SU-DHL-6 (cell line): ENCODE data around the gene COL15A1.

ENCODE experiments used
- H2AFZ ChIP-seq: fragments of 200-600 bp; sonication (generic); 2 replicates; pipeline ENCODE4 v1.6.1; 2014; ENCODE audit warnings: low read depth, mild to moderate bottlenecking, moderate library complexity, mixed read lengths, antibody characterized with exemption, low read length; ENCODE audit not compliant: severe bottlenecking
- H3F3A ChIP-seq: fragments of 200-600 bp; shearing (Covaris generic); 2 replicates; pipeline ENCODE4 v1.6.0; 2016; ENCODE audit warnings: antibody characterized with exemption, mild to moderate bottlenecking; ENCODE audit not compliant: insufficient read depth
- H3K27ac ChIP-seq: fragments of 200-600 bp; sonication (generic); 2 replicates; pipeline ENCODE4 v1.5.1; 2016; ENCODE audit warnings: low read depth, mild to moderate bottlenecking, low read length, moderate library complexity, mixed read lengths
- H3K27me3 ChIP-seq: fragments of 200-600 bp; sonication (generic), shearing (Covaris generic); 2 replicates; pipeline ENCODE4 v1.6.0; 2014; ENCODE audit warnings: mild to moderate bottlenecking, low read length
- H3K36me3 ChIP-seq: fragments of 200-600 bp; sonication (generic); 2 replicates; pipeline ENCODE4 v1.6.1; 2014; ENCODE audit warnings: mild to moderate bottlenecking, low read length, mixed read lengths
- H3K4me2 ChIP-seq: fragments of 300-600, 200-600 bp; shearing (Covaris generic), sonication (generic); 2 replicates; pipeline ENCODE4 v1.6.0; 2014; ENCODE audit warnings: low read length, low read depth, mild to moderate bottlenecking; ENCODE audit not compliant: poor library complexity, severe bottlenecking
- H3K4me3 ChIP-seq: fragments of 200-600 bp; sonication (generic); 2 replicates; pipeline ENCODE4 v1.5.1; 2014; ENCODE audit warnings: antibody characterized with exemption, low read length, mild to moderate bottlenecking, mixed read lengths; ENCODE audit not compliant: insufficient read depth, poor library complexity, severe bottlenecking
- H3K79me2 ChIP-seq: fragments of 200-600 bp; sonication (generic); 2 replicates; pipeline ENCODE4 v1.6.1; 2014; ENCODE audit warnings: mild to moderate bottlenecking, low read length, moderate library complexity; ENCODE audit not compliant: insufficient read depth
- H3K9ac ChIP-seq: fragments of 200-600 bp; sonication (generic); 2 replicates; pipeline ENCODE4 v1.7.0; 2014; ENCODE audit warnings: mild to moderate bottlenecking, low read length
- H3K9me2 ChIP-seq: fragments of 200-600 bp; sonication (generic); replicated peaks from 2 replicates; pipeline ENCODE4 v1.6.1; 2014; ENCODE audit warnings: low read length; ENCODE audit not compliant: insufficient read depth
- H3K9me3 ChIP-seq: fragments of 200-600 bp; sonication (generic); 2 replicates; pipeline ENCODE4 v1.6.1; 2014; ENCODE audit warnings: low read length, mixed read lengths; ENCODE audit not compliant: insufficient read depth
- H4K20me1 ChIP-seq: fragments of 200-600 bp; sonication (generic); 2 replicates; pipeline ENCODE4 v1.6.1; 2014; ENCODE audit warnings: low read depth, mild to moderate bottlenecking, antibody characterized with exemption, low read length, moderate library complexity, mixed read lengths
- EZH2phosphoT487 ChIP-seq: fragments of 200-600 bp; sonication (generic), shearing (Covaris generic); conservative IDR thresholded peaks from 2 replicates; pipeline ENCODE4 v1.6.1; 2018; ENCODE audit warnings: mild to moderate bottlenecking, antibody characterized with exemption, low read length, moderate library complexity, mixed read lengths
- TF ChIP-seq, protein P1 (sequence below): fragments of 200-600 bp; sonication (generic); IDR thresholded peaks from one replicate; pipeline ENCODE4 v1.5.1; 2017; ENCODE audit warnings: antibody characterized with exemption, mild to moderate bottlenecking, low read length, moderate library complexity; ENCODE audit not compliant: insufficient read depth, poor library complexity, severe bottlenecking

The COL15A1 gene

DNA sequence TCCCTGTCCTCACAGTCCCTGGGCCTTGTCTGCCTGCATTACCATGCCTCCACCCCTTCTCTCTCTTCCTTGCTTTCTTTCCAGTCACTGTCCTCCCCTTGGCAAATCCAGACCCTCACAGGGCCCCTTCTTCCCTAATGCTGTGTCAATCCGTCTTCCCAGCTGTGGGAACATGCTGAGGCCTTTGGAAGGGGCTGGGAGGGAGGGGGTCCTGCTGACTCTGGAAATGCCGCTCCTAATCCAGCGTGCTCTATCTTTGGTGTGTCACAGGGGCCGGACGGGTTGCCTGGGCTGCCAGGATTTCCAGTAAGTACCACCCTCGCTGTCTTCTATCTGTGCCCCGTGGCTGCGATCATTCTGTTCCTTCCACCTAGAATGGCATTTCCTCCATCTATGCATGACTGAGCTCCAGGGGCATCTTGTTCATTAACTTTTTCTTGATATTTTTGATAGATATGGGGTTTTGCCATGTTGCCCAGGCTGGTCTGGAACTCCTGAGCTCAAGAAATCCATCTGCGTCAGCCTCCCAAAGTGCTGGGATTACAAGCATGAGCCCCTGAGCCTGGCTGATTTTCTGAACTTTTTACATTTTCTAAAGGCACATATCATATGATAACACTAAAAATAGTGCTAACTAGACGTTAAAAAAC is 96.7 kb downstream of the COL15A1 start:
- no peaks in the 10 kb centered on the region for H4K20me1 ChIP-seq

DNA sequence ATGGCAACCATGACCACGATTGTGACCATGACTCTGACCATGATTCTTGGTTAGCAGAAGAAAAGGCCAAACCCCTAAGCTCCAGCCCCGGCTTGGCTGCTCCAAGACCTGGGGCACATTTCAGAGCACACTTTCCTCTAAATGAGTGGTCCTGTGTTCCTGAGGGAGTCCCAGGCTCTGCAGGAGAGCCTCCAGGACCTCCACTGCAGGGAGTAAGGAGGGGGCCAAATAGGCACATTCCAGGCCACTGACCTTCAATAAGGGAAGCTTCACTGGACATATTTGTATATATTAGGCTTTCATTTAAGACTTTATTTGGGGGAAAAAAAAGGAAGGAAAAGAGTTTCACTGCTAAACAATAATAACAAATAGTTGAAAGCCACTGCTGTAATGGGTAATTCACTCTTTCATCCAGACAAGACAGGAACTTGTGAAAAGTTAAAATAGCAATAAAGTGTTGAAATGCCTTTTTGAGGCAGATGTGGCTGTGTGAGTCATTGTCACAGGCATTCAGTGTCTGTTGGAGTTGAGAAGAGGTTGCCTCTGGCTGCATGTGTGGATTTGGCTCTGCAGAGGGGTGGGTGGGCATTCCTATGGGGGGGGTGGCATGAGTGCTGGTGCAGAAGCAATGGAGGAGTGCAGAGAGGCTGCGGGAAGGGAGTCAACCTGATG is 97.3 kb downstream of the COL15A1 start:
- Histone ChIP-seq H3K27me3 (no peaks in the 10 kb centered on the region), H3K4me3 (no peak overlapping the region), H3K9me3 (no peaks in the 10 kb centered on the region), H3K79me2 (no peaks in the 10 kb centered on the region), H3F3A (no peaks in the 10 kb centered on the region), H3K9me2 (no peaks in the 10 kb centered on the region), H3K9ac (no peak overlapping the region), H3K27ac (no peak overlapping the region), H2AFZ (no peak overlapping the region), H4K20me1 (no peaks in the 10 kb centered on the region), H3K4me2 (no peak overlapping the region), H3K36me3 (no peaks in the 10 kb centered on the region)
- no peak for TF ChIP-seq EZH2phosphoT487
- TF ChIP-seq, protein P1, sequence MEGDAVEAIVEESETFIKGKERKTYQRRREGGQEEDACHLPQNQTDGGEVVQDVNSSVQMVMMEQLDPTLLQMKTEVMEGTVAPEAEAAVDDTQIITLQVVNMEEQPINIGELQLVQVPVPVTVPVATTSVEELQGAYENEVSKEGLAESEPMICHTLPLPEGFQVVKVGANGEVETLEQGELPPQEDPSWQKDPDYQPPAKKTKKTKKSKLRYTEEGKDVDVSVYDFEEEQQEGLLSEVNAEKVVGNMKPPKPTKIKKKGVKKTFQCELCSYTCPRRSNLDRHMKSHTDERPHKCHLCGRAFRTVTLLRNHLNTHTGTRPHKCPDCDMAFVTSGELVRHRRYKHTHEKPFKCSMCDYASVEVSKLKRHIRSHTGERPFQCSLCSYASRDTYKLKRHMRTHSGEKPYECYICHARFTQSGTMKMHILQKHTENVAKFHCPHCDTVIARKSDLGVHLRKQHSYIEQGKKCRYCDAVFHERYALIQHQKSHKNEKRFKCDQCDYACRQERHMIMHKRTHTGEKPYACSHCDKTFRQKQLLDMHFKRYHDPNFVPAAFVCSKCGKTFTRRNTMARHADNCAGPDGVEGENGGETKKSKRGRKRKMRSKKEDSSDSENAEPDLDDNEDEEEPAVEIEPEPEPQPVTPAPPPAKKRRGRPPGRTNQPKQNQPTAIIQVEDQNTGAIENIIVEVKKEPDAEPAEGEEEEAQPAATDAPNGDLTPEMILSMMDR: no peak

More for the DNA sequence above, 96.7 kb downstream of the COL15A1 start:
- H3K4me3 ChIP-seq: no peak overlapping the region
- H3K9ac ChIP-seq: no peak overlapping the region
- no peak overlapping the region for H2AFZ ChIP-seq
- no peaks in the 10 kb centered on the region for H3K27me3 ChIP-seq
- no peaks in the 10 kb centered on the region for H3K9me2 ChIP-seq
- no peaks in the 10 kb centered on the region for H3K9me3 ChIP-seq
- no peak for TF ChIP-seq EZH2phosphoT487
- TF ChIP-seq, protein P1: no peak
- no peak overlapping the region for H3K4me2 ChIP-seq
- H3K79me2 ChIP-seq: no peaks in the 10 kb centered on the region
- H3F3A ChIP-seq: no peaks in the 10 kb centered on the region
- H3K36me3 ChIP-seq: no peaks in the 10 kb centered on the region
- no peak overlapping the region for H3K27ac ChIP-seq

DNA sequence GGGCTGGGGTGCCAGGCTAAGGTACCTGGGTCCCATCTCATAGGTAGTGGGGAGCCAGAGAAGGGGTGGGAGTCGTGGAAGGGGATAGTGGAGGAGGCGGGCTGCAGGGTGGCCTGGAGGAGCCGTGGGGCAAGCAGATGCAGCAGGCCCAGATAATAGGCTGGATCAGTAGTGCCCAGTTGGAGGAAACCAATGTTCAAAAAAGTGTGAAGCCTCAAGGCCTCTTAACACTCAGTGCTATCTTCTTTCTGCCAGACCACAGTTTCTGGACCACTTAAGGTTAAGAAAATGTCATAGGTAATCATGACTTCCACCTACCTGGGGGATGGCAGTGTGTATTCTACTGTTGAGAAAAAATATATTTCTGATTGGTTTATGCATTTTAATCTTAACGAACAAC is 97.9 kb downstream of the COL15A1 start:
- H2AFZ ChIP-seq: no peak overlapping the region
- H4K20me1 ChIP-seq: no peaks in the 10 kb centered on the region
- H3K79me2 ChIP-seq: no peaks in the 10 kb centered on the region
- H3K27me3 ChIP-seq: no peaks in the 10 kb centered on the region
- H3K9ac ChIP-seq: no peak overlapping the region
- H3K4me3 ChIP-seq: no peak overlapping the region
- H3K4me2 ChIP-seq: no peak overlapping the region
- TF ChIP-seq, protein P1: no peak
- no peak for TF ChIP-seq EZH2phosphoT487
- no peaks in the 10 kb centered on the region for H3F3A ChIP-seq
- H3K9me3 ChIP-seq: no peaks in the 10 kb centered on the region
- H3K9me2 ChIP-seq: no peaks in the 10 kb centered on the region
- H3K27ac ChIP-seq: no peak overlapping the region
- no peaks in the 10 kb centered on the region for H3K36me3 ChIP-seq
